Rectal smooth muscle tissue (tissue), 1 donor: ENCODE data around the gene PARD6B.
"Not testable (repeated sequence)": the region's sequence is repeated elsewhere in the genome, so short reads cannot be mapped to it uniquely, and the experiment has no call there.

Experiments used
- H3K27ac ChIP-seq: one replicate; pipeline ENCODE4 v1.7.0; 2013; ENCODE audit warnings: low read depth, low read length, inconsistent platforms
- H3K27me3 ChIP-seq: one replicate; pipeline ENCODE4 v1.7.0; 2013; ENCODE audit warnings: low read length; ENCODE audit not compliant: control insufficient read depth, insufficient read depth
- H3K36me3 ChIP-seq: one replicate; pipeline ENCODE4 v1.7.0; 2013; ENCODE audit warnings: low read length; ENCODE audit not compliant: control insufficient read depth, insufficient read depth
- H3K4me1 ChIP-seq: one replicate; pipeline ENCODE4 v1.7.0; 2013; ENCODE audit warnings: low read length; ENCODE audit not compliant: control insufficient read depth, insufficient read depth
- H3K4me3 ChIP-seq: one replicate; pipeline ENCODE4 v1.7.0; 2013; ENCODE audit warnings: low read length
- H3K9ac ChIP-seq: one replicate; pipeline ENCODE4 v1.7.0; 2013; ENCODE audit warnings: low read length

The PARD6B gene

DNA sequence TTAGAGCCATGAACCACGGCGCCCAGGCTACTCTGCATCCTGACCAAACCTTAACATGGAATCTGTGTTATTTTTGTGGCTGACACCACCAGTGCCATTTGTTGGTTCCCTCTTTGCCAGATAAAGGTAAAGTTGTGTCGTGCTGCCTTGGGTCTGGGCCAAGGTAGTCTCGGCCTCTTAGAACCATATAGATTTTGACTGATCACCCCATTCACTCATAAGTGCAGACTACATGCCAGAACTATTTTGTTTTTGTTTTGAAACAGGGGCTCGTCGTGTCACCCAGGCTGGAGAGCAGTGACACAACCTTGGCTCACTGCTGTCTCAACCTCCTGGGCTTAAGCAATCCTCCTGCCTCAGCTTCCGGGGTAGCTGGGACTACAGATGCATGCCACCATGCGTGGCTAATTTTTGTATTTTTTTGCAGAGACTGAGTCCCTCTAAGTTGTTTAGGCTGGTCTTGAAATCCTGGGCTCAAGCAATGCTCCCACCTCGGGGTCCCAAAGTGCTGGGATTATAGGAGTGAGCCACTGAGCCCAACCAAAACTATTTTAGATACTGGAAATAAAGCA is 20.8 kb upstream of the PARD6B start:
- Histone ChIP-seq H3K4me1 (no peaks in the 10 kb centered on the region), H3K27me3 (no peaks in the 10 kb centered on the region), H3K36me3 (no peaks in the 10 kb centered on the region), H3K4me3 (no peak overlapping the region), H3K9ac (no peak overlapping the region), H3K27ac (no peak overlapping the region)

DNA sequence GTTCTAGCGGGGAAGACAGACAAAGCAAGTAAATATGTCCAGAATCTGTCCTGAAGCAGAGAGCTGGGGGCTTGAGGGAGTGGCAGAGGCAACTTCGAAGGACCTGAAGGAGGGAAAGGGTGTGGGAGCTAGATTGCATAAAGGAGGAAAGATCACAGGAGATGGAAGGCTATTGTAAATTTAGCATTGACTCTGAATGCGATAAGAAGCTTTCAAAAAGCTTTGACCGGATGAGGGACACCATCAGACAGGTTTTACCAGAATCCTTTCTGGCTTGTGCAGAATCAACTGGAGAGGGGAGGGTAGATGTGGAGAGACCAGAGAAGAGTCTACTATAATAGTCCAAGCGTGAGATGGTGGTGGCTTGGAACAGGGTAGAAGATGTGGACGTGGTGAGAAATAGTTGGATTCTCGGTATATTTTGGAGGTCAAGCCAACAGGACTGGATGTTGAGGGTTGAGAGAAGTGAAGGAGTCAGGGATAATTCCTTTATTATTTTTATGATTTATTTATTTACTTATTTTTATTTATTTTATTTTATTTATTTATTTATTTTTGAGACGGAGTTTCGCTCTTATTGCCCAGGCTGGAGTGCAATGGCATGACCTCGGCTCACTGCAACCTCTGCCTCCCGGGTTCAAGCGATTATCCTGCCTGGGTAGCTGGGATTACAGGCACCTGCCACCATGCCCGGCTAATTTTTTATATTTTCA is 20.1 kb upstream of the PARD6B start:
- Histone ChIP-seq H3K27ac (no peak overlapping the region), H3K4me1 (no peaks in the 10 kb centered on the region), H3K9ac (no peak overlapping the region), H3K36me3 (no peaks in the 10 kb centered on the region), H3K27me3 (no peaks in the 10 kb centered on the region), H3K4me3 (no peak overlapping the region)

DNA sequence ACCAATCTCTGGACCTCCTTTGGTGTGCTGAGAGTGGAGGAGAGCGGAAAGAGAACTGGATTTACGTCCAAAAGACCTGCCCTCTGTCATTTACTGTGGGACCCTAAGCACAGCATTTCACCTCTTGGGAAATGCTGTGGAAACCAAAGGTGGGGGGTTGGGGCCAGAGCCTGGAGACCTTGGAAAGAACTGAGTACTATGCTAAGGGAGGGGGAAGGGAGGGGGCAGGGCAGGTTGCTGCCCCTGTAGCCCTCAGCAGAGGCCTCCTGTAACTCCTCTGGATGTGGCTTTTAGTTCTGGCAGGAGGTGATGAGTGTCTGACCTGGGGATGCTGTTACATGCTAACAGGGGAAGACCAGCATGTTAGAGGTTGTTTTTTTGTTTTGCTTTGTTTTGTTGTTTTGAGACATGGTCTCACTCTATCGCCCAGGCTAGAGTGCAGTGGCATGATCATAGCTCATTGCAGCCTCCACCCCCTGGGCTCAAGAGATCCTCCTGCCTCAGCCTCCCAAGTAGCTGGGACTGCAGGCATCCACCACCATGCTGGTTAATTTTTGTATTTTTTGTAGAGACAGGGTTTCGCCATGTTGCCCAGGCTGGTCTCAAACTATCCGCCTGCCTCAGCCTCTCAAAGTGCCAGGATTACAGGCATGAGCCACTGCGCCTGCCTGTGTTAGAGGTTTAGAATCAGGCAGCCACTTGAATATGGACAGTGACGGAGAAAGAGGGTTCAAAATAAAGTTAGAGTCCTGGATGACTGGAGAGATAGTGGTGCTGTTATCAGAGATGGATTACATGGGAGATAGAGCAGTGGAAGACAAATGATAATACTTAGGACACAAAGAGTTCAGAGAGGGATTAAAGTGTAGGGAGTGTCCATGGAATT is 18.4 kb upstream of the PARD6B start:
- Histone ChIP-seq H3K4me1 (no peaks in the 10 kb centered on the region), H3K27ac (no peak overlapping the region), H3K27me3 (no peaks in the 10 kb centered on the region), H3K9ac (no peak overlapping the region), H3K36me3 (no peaks in the 10 kb centered on the region), H3K4me3 (no peak overlapping the region)

DNA sequence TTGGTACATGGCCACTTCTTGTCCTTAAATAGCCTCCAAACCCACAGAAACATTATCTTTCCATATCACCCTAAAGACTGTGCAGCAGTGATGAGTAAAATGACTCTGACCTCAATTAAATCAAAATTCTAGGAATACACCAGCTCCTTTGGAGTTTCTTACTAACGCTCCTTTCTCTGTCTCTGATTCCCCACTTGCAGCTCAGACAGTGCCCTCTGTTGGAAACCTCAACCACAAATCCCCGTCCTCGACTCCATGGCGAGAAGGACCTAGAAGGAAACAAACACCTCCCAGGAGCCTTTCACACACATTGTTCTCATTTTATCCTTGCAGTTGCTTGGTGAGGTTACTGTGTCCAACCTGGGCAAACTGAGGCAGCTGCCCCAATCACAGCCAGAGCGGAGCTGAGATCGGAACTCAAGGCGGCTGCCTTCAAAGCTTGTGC is 17.7 kb upstream of the PARD6B start:
- Histone ChIP-seq H3K4me3 (no peak overlapping the region), H3K36me3 (no peaks in the 10 kb centered on the region), H3K9ac (no peak overlapping the region), H3K27me3 (no peaks in the 10 kb centered on the region), H3K27ac (no peak overlapping the region), H3K4me1 (no peaks in the 10 kb centered on the region)

DNA sequence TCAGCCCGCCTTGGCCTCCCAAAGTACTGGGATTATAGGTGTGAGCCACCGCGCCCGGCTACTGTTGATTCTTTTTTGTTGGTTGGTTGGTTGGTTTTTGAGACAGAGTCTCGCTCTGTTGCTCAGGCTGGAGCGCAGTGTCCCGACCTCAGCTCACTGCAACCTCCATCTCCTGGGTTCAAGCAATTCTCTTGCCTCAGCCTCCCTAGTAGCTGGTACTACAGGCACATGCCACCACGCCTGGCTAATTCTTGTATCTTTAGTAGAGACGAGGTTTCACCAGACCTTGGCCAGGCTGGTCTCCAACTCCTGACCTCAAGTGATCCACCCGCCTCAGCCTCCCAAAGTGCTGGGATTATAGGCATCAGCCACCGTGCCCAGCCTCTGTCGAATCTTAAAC is 17.0 kb upstream of the PARD6B start:
- not testable (repeated sequence) for H3K9ac ChIP-seq, H3K4me1 ChIP-seq, H3K36me3 ChIP-seq, H3K27ac ChIP-seq, H3K4me3 ChIP-seq, H3K27me3 ChIP-seq

DNA sequence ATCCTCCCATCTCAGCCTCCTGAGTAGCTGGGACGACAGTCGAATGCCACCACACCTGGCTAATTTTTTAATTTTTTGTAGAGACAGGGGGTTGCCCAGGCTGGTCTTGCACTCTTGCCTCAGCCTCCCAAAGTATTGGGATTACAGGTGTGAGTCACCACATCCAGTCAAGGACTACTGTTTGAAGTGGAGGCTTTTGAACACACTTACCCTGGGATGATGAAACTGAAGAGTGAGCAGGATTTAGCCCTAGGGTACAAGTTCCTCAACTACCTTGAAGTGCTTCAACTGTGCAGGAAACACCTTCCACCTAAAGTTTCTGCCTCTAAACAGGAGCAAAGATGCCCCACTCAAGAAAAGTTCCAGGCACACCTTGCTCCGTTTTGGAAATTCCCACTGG is 15.7 kb upstream of the PARD6B start:
- no peak overlapping the region for H3K27ac ChIP-seq
- no peak overlapping the region for H3K4me3 ChIP-seq
- no peak overlapping the region for H3K9ac ChIP-seq
- no peaks in the 10 kb centered on the region for H3K27me3 ChIP-seq
- H3K4me1 ChIP-seq = no peaks in the 10 kb centered on the region
- H3K36me3 ChIP-seq = no peaks in the 10 kb centered on the region

DNA sequence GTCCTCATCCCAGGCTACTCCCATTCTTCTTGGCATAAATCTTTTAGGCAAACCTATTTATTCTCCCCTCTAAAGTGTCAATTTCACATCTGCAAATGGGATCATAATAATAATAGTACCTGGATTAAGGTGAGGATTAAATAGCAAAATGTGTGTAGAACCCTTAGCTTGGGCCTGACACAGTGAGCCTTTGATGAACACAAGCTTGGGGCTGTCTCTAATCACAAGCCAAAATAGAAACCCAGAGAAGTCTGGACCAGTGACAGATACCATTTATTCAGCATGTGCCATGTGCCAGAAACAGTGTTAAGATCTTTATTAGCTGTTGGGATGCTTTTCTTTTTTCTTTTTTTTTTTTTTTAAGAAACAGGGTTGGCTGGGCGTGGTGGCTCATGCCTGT is 14.9 kb upstream of the PARD6B start:
- H3K36me3 ChIP-seq = no peaks in the 10 kb centered on the region
- H3K27ac ChIP-seq = no peak overlapping the region
- H3K4me3 ChIP-seq = no peak overlapping the region
- no peak overlapping the region for H3K9ac ChIP-seq
- no peaks in the 10 kb centered on the region for H3K27me3 ChIP-seq
- H3K4me1 ChIP-seq = no peaks in the 10 kb centered on the region

DNA sequence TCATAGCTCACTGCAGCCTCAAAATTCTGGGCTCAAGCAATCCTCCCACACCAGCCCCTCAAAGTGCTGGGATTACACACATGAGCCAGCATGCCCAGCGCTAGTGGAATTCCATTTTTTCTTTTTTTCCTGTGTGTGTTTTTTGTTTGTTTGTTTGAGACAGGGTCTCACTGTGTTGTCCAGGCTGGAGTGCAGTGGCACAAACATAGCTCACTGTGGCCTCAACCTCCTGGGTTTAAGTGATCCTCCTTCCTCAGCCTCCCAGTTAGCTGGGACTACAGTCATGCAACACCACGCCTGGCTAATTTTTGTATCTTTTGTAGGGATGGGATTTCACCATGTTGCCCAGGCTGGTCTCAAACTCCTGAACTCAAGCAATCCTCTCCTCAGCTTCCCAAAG is 14.1 kb upstream of the PARD6B start:
- Histone ChIP-seq H3K9ac (no peak overlapping the region), H3K36me3 (no peaks in the 10 kb centered on the region), H3K27ac (no peak overlapping the region), H3K27me3 (no peaks in the 10 kb centered on the region), H3K4me3 (no peak overlapping the region), H3K4me1 (no peaks in the 10 kb centered on the region)

DNA sequence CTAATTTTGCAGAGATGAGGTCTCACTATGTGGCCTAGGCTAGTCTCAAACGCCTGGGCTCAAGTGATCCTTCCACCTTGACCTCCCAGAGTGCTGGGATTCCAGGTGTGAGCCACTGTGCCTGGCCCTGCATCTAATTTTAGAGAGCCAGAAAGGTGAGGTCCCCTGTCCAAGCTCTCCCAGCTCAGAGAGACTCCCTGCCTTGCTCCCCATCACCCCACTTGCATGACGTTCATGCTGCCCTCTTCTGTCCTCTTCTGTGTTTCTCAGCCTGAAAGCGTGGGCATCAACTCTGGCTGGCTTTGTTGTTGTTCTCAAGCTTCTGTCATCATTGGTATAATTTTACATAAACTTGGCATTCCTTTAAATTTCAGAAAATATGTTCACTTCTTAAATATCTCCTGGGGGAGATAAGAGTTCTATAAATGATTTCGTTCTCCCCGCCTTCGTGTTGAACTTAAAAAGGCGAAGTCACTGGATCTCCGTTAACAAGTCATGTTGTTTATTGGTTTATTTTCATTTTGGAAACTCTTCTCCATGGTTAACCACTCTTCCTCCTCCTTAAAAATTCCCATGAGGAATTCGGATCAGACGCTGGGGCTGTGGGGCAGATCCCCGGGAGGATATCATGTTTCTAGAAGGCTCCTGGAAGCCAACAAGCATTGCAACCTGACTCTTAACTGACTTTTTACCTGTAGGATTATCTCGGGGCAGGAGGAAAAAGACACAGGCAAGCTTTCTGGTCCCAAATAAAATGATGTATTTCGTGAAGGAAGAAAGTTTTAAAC is 13.2 kb upstream of the PARD6B start:
- Histone ChIP-seq H3K9ac (no peak overlapping the region), H3K4me1 (no peaks in the 10 kb centered on the region), H3K36me3 (no peaks in the 10 kb centered on the region), H3K27me3 (no peaks in the 10 kb centered on the region), H3K27ac (no peak overlapping the region), H3K4me3 (no peak overlapping the region)

DNA sequence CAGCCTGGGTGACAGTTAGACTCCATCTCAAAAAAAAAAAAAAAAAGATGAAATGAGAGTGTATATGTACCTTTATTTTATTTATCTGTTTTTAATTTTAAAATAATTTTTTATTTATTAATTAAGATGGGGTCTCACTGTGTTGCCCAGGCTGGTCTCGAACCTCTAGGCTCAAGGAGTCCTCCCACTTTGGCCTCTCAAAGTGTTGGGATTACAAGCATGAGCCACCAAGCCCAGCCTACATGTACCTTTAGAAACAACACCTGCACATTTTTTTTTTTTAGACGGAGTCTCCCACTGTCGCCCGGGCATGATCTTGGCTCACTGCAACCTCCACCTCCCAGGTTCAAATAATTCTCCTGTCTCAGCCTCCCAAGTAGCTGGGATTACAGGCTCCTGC is 12.1 kb upstream of the PARD6B start:
- Histone ChIP-seq H3K27me3 (no peaks in the 10 kb centered on the region), H3K36me3 (no peaks in the 10 kb centered on the region), H3K4me3 (no peak overlapping the region), H3K27ac (no peak overlapping the region), H3K9ac (no peak overlapping the region), H3K4me1 (no peaks in the 10 kb centered on the region)

DNA sequence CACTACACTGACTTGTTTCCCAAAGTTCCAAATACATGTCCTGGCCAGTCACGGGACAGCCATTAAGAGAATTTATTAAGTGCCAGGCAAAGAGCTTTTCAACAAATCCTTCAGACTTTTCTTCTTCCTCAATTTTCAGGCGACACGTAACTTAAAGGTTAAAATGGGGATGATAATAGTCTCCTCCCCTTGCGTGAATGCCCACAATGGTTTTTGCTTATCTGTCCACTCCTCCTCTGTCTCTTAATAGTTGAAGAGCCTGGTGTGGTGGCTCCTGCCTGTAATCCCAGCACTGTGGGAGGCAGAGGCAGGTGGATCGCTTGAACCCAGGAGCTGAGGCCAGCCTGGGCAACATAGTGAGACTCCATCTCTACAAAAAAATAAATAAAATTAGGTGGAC is 11.4 kb upstream of the PARD6B start:
- H3K4me1 ChIP-seq = peaks cover 7% of the 10 kb centered on the region
- H3K4me3 ChIP-seq = no peak overlapping the region
- no peaks in the 10 kb centered on the region for H3K36me3 ChIP-seq
- no peak overlapping the region for H3K27ac ChIP-seq
- H3K9ac ChIP-seq = no peak overlapping the region
- no peaks in the 10 kb centered on the region for H3K27me3 ChIP-seq

DNA sequence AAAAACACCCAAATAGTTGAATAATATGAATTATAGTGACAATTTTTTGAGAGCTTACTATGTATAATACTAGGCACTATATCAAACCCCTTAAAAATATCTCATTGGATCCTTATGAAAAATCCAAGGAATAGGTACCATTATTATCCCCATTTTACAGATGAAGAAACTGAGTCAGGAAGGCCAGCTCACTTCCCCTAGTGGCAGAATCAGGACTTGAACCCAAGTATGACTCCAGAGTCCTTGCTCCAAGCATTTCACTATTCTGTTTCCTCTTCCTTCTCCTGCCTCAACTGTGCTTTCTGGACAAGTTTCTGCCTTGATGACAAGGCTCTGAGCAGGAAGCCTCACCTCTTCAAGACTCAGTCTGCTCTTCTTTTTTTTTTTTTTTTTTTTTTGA is 10.8 kb upstream of the PARD6B start:
- Histone ChIP-seq H3K36me3 (no peaks in the 10 kb centered on the region), H3K9ac (no peak overlapping the region), H3K4me3 (no peak overlapping the region), H3K4me1 (peaks cover 10% of the 10 kb centered on the region), H3K27me3 (no peaks in the 10 kb centered on the region), H3K27ac (no peak overlapping the region)
